Suppressor macrophage treated with lipopolysaccharide for 4 hours (primary cell): ENCODE results near the gene EXOSC5.
"Not testable (repeated sequence)": the region's sequence is repeated elsewhere in the genome, so short reads cannot be mapped to it uniquely, and the experiment has no call there.

Experiments used
- DNase-seq: peaks from one replicate; pipeline ENCODE4 v3.0.0-alpha.2; 2020

The EXOSC5 gene

GRCh38 chr19:41403181-41403970 lies 6.2 kb upstream of the EXOSC5 start:
- DNase-seq: no peak

- DNase-seq: no peak
These were observed 4.9 kb upstream of the EXOSC5 start for GRCh38 chr19:41402010-41402409.

DNA sequence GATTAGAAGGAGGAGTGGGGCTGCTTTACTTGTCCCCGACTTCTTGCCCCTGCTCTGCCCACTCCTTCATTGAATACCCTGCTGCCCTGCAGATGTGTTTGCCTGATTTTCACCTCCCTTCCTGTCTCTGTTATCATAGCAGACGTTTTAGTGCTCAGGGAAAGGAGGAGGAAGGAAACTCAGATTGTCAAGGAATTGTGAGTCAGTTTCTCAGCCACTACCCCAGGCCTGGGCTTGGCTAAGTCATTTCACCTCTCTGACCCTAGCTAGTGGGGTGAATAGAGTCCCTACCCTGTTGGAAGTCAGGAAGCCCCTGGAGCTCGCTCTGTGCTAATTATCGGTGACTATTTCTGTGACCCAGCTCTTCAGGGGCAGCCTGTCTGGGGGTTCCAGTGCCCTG lies 4.3 kb upstream of the EXOSC5 start:
- no peak for DNase-seq

DNA sequence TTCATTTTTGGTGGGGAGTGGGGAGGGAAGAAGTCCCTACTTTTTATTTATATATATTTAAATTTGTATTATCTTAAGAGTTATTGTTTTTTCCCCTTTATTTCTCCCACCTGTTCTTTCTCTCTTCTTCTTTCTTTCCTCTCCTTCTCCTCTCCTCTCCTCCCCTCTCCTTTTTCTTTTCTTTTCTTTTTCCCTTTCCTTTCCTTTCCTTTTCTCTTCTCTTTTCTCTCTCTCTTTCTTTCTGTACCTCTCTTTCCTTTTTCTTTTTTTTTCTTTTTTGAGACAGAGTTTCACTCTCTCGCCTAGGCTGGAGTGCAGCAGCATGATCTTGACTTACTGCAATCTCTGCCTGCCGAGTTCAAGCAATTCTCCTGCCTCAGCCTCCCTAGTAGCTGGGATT lies 2.4 kb upstream of the EXOSC5 start:
- no peak for DNase-seq

DNA sequence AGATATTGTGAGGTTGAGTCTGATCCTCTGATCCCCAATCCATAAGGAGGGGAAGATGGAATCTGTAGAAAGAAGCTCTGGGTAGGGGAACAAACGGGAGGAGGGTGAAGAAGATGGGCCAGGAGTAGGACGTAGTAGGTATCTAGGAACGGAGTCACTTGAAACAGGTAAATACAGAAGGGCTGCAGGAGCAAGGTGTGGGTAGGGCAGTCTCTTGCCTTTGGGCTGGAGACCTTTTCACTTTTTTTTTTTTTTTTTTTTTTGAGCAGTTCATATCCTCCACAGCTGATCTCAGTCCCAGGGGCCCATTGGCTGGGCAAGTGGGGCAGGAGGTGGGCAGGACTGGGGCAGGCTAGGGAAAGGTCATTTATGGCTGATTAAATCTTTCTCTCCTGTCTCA lies 1.9 kb upstream of the EXOSC5 start:
- DNase-seq: no peak

- DNase-seq: no peak
These were observed 1.4 kb upstream of the EXOSC5 start for GRCh38 chr19:41398598-41398997.

DNA sequence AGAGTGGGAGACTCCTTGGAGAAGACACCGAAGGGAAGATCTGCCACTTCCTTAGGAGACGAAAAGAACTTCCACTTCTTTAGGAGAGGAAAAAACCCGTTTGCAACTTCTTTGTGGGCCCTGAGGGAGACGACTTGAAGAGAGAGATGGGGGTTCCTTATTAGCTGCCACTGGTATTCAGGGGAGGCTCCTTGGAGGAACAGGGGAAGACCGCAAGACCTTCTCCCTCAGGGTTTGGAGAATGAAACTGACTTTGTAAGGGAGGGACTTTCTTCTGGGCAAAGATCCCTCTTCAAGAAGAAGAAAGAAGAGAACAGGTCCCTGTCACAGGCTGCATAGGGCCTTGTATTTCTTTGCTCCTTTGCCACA lies 875 bp upstream of the EXOSC5 start:
- peak; percentile 42 for DNase-seq

DNA sequence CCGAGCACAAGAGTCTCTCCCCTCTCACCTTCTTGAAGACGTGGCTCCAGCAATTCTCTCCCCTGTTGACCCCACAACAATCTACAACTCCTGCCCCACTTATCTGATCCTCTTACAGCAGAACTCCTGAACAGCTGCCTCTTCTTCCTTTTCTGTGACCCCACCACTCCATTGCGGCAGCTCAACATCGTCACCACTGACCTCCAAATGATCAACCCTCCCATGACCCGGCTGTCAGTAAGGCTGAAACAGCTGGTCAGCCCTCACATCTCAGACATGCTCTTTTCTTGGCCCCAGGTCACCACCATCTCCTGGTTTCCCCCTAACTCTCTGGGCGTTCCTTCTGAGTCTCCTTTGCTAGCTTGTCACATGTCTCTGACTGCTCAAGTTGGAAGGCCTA lies 1.8 kb downstream of the EXOSC5 start:
- no peak for DNase-seq

DNA sequence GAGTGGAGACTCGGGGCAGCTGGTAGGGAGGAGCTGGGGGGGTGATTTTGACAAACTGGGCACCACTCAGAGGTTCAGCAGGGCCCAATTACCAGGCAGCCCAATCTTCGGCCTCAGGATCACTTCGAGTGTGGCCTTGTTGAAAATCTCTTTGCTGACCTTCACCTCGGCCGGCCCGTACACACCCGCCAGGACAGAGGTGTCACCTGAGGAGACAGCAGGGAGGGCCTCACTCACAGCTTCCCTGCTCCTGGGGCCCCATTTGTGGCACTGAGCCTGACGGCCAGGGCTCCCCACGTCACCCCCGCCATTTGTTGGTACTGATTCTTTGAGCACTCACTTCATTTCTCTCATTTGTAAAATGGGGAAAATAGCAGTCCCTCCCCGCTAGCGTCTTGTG lies 4.4 kb downstream of the EXOSC5 start:
- DNase-seq: no peak

DNA sequence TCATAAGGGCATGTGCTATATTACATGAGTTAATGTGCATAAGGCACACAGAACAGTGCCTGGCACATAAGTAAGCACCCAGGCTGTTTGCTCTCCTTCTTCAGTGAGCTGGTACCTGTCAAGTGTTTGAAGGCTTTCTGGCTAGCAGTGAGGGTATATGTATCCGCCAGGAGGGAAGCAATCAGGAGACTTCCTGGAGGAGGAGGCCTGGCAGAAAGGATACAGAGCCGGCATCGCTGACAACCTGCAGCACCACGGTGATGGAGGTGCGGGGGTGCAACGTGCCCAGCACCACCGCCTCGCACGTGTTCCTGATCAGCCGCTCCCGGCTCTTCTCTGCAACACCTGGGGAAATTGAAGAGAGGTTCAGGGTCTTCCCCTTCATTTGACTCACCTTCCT lies 5.5 kb downstream of the EXOSC5 start:
- no peak for DNase-seq

- DNase-seq: no peak
These were observed 10.7 kb downstream of the EXOSC5 start for GRCh38 chr19:41386442-41386841.

- DNase-seq: no peak
These were observed 12.8 kb downstream of the EXOSC5 start for GRCh38 chr19:41384351-41384750.

GRCh38 chr19:41381536-41381935 lies 15.6 kb downstream of the EXOSC5 start:
- DNase-seq: not testable (repeated sequence)

DNA sequence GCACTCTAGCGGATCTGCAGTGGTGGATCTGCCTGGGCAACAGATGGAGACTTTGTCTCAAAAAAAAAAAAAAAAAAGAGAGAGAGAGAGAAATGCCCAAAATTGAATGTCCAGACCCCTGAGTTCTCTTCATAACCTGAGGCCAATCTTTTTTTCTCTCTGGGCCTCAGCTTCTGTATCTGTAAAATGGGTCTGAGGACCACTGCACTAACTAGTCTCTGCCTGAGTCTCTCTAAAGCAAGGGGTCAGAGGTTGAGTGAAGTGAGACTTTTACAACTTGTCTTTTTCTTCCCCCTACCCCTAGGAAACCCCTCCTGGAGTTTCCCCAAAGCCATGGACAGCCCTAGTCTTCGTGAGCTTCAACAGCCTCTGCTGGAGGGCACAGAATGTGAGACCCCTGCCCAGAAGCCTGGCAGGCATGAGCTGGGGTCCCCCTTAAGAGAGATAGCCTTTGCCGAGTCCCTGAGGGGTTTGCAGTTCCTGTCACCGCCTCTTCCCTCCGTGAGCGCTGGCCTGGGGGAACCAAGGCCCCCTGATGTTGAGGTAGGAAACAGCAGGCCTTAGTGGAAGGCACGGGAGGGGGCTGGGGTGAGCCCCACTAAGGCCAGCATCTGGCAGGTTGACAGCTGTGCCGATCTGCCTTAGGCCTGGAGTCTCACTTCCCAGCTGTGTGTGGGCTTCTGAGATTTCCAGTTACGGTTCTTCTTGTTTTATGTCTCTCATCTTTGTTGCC lies 19.0 kb downstream of the EXOSC5 start:
- peak; percentile 28 for DNase-seq

- peak; percentile 14 for DNase-seq
These were observed 20.2 kb downstream of the EXOSC5 start for GRCh38 chr19:41376998-41377365.

DNA sequence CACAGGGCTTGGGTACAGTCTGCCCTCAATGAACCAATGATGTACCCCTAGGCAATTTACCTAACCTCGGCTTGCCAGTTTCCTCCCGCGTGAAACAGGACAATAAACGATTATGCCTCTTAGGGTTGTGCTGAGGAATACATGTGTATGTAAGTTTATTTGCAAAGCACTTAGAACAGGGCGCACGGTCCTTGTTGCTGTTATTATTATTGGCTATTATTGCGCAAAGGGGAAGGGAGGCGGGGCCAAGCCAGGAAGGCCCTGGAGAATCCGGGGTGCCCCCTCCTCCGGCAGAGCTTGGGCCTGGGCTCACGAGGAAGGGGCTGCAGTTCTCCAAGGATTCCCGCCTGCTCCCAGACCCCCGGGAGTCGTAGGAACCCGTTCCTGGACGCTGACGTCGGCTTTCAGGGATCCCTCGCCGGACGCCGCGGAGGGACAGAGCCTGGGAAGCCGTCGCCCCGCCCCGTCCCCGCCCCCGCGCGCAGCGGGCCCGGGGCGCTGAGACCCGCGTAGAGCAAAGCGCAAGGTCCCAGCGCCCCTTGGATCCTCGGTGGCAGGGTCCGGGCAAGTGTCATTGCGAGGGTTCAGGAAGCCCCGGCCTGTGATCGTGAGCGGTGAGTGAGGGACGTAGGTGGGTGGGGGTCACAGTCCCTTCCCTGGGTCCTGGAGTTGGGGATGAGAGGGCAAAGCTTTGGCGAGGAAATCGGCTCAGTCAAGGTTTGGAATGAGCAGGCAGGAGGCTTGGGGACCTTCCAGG lies 20.7 kb downstream of the EXOSC5 start, which contains the start of gene TMEM91:
TSS of gene TMEM91 (plus strand) at position 293 of the 757 bp plus-strand sequence. CDS start 1,777 bp downstream, outside the sequence.
- DNase-seq: peak; percentile 35

DNA sequence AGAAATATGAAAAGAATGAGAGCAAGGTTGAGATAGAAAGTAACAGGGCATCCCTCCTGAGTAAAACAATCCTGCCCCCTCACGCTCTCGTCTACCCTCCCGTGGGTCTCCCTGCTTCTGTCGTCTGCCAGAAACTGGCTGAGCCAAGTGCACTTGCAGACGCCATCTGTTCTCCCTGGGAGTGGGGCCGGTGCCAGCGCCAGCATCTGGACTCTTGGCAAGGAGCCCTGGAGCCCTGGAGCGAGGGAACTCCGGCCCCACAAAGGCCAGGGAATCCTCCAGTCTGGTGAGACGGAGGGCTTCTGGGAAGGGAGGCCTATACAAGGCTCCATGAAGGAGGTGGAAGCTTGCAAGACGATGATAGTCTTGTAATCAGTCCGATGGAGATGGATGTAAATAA lies 23.2 kb downstream of the EXOSC5 start:
- DNase-seq: no peak

- DNase-seq: no peak
These were observed 24.7 kb downstream of the EXOSC5 start for GRCh38 chr19:41372501-41372900.

DNA sequence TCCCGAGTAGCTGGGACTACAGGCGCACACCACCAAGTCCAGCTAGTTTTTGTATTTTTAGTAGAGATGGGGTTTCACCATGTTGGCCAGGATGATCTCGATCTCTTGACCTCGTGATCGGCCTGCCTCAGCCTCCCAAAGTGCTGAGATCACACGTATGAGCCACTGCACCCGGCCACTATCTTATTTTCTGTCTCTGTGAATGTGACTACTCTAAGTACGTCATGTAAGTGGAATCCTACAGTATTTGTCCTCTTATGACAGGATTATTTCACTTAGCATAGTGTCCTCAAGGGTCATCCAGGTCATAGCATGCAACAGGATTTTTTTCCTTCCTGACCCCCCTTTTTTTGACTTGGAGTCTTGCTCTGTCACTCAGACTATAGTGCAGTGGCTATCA lies 25.6 kb downstream of the EXOSC5 start:
- no peak for DNase-seq

DNA sequence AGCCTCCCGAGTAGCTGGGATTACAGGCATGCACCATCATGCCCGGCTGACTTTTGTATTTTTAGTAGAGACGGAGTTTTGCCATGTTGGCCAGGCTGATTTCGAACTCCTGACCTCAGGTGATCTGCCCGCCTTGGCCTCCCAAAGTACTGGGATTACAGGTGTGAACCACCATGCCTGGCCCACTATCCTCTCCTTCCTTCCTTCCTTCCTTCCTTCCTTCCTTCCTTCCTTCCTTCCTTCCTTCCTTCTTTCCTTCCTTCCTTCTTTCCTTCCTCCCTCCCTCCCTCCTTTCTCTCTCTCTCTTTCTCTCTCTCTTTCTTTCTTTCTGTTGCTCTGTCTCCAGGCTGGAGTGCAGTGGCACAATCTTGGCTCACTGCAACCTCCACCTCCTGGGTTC lies 26.0 kb downstream of the EXOSC5 start:
- not testable (repeated sequence) for DNase-seq

- no peak for DNase-seq
These were observed 27.4 kb downstream of the EXOSC5 start for GRCh38 chr19:41369769-41370168.

- peak; percentile 79 for DNase-seq
These were observed 29.3 kb downstream of the EXOSC5 start for GRCh38 chr19:41367848-41368301.

GRCh38 chr19:41366089-41366488 lies 31.1 kb downstream of the EXOSC5 start:
- no peak for DNase-seq
